ENCODE data around the gene CYP4F2. TPM values are rescaled to one million over a fixed set of nuclear protein-coding genes. Genes with fewer than 3 reads are reported as not detected.

The CYP4F2 gene
- total RNA-seq, 1 donor from 2014 or later, result not detected

- TF ChIP-seq, protein P1, sequence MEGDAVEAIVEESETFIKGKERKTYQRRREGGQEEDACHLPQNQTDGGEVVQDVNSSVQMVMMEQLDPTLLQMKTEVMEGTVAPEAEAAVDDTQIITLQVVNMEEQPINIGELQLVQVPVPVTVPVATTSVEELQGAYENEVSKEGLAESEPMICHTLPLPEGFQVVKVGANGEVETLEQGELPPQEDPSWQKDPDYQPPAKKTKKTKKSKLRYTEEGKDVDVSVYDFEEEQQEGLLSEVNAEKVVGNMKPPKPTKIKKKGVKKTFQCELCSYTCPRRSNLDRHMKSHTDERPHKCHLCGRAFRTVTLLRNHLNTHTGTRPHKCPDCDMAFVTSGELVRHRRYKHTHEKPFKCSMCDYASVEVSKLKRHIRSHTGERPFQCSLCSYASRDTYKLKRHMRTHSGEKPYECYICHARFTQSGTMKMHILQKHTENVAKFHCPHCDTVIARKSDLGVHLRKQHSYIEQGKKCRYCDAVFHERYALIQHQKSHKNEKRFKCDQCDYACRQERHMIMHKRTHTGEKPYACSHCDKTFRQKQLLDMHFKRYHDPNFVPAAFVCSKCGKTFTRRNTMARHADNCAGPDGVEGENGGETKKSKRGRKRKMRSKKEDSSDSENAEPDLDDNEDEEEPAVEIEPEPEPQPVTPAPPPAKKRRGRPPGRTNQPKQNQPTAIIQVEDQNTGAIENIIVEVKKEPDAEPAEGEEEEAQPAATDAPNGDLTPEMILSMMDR (conservative IDR thresholded peaks at IDR 0.05), result no peak
- Mint-ChIP-seq H3K27me3 (no peaks in the 10 kb centered on the region), H3K9me3 (peaks cover 14% of the 10 kb centered on the region), H3K4me1 (ENCODE audit: unreplicated experiment) (no peaks in the 10 kb centered on the region), H3K4me3 (no peak overlapping the region), H3K36me3 (no peaks in the 10 kb centered on the region), H3K27ac (no peak overlapping the region)
- no peak for DNase-seq (ENCODE audit: extremely low spot score, unreplicated experiment)
Observed at GRCh38 chr19:15923702-15924101, 25.8 kb upstream of the CYP4F2 start.

DNA sequence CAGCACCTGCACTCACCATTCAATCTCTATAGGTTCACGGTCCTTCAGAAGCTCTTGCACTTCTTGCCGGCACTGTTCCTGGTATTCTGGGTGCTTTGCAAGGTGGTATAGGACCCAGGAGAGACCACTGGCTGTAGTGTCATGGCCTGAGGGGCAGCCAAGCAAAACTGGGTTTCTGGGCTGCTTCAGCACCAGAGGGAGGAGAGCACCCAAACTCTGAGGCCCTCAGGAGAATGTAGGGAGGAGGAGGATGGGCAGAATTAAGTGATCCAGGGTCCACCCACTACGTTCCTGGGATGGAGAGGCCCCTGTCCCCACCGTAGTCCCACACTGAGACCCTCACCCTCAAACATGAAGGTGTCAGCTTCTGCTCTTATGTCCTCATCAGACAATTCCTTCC, 24.1 kb upstream of the CYP4F2 start:
- H3K27me3 Mint-ChIP-seq, result no peaks in the 10 kb centered on the region
- no peak overlapping the region for H3K4me3 Mint-ChIP-seq
- no peak for DNase-seq (ENCODE audit: extremely low spot score, unreplicated experiment)
- TF ChIP-seq, protein P1 (conservative IDR thresholded peaks at IDR 0.05), result no peak
- no peak overlapping the region for H3K27ac Mint-ChIP-seq
- peaks cover 15% of the 10 kb centered on the region for H3K9me3 Mint-ChIP-seq
- no peaks in the 10 kb centered on the region for H3K4me1 Mint-ChIP-seq (ENCODE audit: unreplicated experiment)
- no peaks in the 10 kb centered on the region for H3K36me3 Mint-ChIP-seq

- H3K36me3 Mint-ChIP-seq, result no peaks in the 10 kb centered on the region
- H3K27me3 Mint-ChIP-seq, result no peaks in the 10 kb centered on the region
- H3K4me3 Mint-ChIP-seq, result no peak overlapping the region
- H3K27ac Mint-ChIP-seq, result no peak overlapping the region
- no peaks in the 10 kb centered on the region for H3K4me1 Mint-ChIP-seq (ENCODE audit: unreplicated experiment)
- TF ChIP-seq, protein P1 (conservative IDR thresholded peaks at IDR 0.05), result no peak
- peaks cover 12% of the 10 kb centered on the region for H3K9me3 Mint-ChIP-seq
- no peak for DNase-seq (ENCODE audit: extremely low spot score, unreplicated experiment)
Observed at GRCh38 chr19:15919243-15919642, 21.4 kb upstream of the CYP4F2 start.

GRCh38 chr19:15915109-15915508, 17.2 kb upstream of the CYP4F2 start:
- no peak overlapping the region for H3K4me3 Mint-ChIP-seq

GRCh38 chr19:15913830-15914229, 16.0 kb upstream of the CYP4F2 start:
- H3K9me3 Mint-ChIP-seq, result peaks cover 7% of the 10 kb centered on the region
- H3K36me3 Mint-ChIP-seq, result no peaks in the 10 kb centered on the region
- DNase-seq (ENCODE audit: extremely low spot score, unreplicated experiment), result no peak
- H3K4me3 Mint-ChIP-seq, result no peak overlapping the region
- TF ChIP-seq, protein P1 (conservative IDR thresholded peaks at IDR 0.05), result no peak
- H3K27ac Mint-ChIP-seq, result no peak overlapping the region
- H3K27me3 Mint-ChIP-seq, result no peaks in the 10 kb centered on the region
- no peaks in the 10 kb centered on the region for H3K4me1 Mint-ChIP-seq (ENCODE audit: unreplicated experiment)

More at GRCh38 chr19:15915109-15915508, 17.2 kb upstream of the CYP4F2 start:
- H3K27ac Mint-ChIP-seq, result no peak overlapping the region
- TF ChIP-seq, protein P1 (conservative IDR thresholded peaks at IDR 0.05), result no peak
- H3K36me3 Mint-ChIP-seq, result no peaks in the 10 kb centered on the region
- no peaks in the 10 kb centered on the region for H3K4me1 Mint-ChIP-seq (ENCODE audit: unreplicated experiment)
- H3K9me3 Mint-ChIP-seq, result peaks cover 7% of the 10 kb centered on the region
- no peaks in the 10 kb centered on the region for H3K27me3 Mint-ChIP-seq
- DNase-seq (ENCODE audit: extremely low spot score, unreplicated experiment), result no peak

DNA sequence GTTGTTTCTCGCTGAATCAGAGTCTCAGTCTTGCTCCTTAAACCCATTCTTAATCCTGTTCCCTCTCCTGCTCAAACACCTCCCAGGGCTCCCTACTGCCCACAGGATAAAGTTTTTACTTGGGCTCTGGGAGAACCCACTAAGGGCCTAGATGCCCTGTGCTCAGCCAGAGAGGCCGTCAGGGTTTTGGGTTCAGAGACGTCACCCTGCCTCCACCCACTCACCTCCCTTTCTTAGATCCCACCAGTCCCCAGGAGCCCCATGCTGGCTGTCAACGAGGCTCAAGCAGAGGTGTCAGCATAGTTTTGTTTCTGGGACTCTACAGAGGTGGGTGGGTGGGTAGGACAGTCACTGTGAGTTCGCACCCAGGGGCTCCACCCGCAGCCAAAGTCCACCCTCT, 15.5 kb upstream of the CYP4F2 start:
- no peaks in the 10 kb centered on the region for H3K36me3 Mint-ChIP-seq
- H3K27ac Mint-ChIP-seq, result no peak overlapping the region
- TF ChIP-seq, protein P1 (conservative IDR thresholded peaks at IDR 0.05), result no peak
- no peaks in the 10 kb centered on the region for H3K27me3 Mint-ChIP-seq
- DNase-seq (ENCODE audit: extremely low spot score, unreplicated experiment), result no peak
- H3K4me3 Mint-ChIP-seq, result no peak overlapping the region
- H3K9me3 Mint-ChIP-seq, result peaks cover 7% of the 10 kb centered on the region
- H3K4me1 Mint-ChIP-seq (ENCODE audit: unreplicated experiment), result no peaks in the 10 kb centered on the region

Measured in type B pancreatic cell (in vitro differentiated cells).